Measurements from ENCODE around the gene MINDY4.
A peak's percentile ranks its signal among the peaks of the same experiment; 100 is the strongest.

The MINDY4 gene

GRCh38 chr7:30771174-30771879 lies at the start of gene MINDY4:
Gene MINDY4, plus strand, starts transcription at chr7:30771417. Its CDS starts 77 bp downstream, at chr7:30771494.
- DNase-seq: no peak

DNA sequence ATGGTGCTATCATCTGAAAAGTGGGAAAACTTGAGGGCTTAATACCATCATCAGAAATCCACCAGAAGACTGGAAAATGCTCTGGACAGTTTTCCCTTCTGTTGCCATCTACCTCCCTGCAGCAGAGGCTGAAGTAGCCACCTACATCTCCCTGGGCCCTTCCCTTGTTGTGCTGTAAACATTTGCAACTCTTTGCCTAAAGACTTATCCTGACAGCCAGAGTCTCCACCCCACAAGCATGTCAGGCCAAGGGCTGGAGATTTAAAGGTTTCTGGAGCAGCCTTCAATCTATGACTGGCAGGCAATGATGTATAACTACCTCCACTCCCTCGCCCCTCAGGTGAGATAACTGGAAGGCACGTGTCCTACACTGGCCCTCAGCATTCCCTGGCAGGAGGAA lies 49.0 kb upstream of the MINDY4 start:
- DNase-seq: no peak

DNA sequence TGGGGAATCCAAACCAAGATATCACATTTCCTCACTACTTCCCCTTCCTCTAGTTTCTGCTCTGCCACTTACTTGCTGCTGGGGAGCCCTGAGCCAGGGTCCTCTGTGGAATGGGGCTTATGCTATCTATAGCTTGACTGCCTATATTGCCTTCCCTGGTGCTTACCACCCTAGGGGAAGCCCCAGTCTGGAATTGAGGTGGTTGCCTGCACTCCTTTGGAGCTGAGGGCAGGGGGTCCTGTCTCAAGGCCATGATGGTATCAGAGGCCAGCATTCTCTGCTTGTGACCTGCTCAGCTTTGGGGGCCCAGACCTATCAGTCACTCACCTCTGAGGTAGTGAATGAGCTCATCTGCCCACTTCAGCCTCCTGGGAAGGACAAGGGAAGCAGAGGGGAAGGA lies 48.5 kb upstream of the MINDY4 start:
- DNase-seq: no peak

- DNase-seq: no peak
Measured at GRCh38 chr7:30723776-30724175, 47.4 kb upstream of the MINDY4 start.

GRCh38 chr7:30726296-30727006 lies 44.8 kb upstream of the MINDY4 start:
- no peak for DNase-seq

DNA sequence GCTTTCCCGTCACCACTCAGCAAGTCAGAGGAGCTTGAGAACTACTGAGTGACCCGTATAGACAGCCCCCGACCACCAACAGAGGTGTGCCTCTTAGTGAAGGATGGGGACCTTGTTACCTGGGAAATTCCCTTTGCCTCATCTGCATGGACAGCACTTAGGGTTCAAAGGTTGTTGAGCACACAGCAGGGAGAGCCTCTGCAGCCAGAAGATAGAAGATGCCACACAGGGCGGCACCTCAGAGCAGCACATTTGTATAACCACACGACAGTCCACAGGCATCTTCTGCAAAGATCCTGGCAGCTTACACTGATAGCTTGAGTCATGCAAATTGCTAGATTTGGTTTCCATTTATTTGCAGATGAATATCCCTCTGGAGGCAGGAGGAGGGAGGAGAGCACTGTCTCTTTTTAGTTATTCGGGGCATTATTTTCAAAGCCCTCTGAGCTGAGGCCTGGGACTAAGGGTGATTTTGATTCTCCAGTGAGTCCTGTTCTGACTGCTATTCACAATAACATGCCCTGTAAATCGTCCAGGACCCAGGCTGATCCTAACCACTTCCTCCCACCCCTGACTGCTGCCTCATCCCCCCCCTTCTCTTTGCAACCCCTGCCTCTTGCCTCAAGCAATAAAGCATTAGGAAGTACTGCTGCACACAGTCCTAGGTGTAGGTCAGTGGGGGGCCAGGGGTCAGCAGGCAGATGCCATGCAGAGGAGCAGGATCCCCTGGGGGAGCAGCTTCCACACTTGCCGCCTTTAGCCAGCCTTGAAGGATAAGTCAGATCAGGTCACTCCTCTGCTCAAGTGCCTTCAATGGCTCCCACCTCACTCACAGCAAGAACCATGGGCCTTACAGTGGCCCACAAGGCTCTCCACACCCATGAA lies 43.9 kb upstream of the MINDY4 start:
- no peak for DNase-seq

DNA sequence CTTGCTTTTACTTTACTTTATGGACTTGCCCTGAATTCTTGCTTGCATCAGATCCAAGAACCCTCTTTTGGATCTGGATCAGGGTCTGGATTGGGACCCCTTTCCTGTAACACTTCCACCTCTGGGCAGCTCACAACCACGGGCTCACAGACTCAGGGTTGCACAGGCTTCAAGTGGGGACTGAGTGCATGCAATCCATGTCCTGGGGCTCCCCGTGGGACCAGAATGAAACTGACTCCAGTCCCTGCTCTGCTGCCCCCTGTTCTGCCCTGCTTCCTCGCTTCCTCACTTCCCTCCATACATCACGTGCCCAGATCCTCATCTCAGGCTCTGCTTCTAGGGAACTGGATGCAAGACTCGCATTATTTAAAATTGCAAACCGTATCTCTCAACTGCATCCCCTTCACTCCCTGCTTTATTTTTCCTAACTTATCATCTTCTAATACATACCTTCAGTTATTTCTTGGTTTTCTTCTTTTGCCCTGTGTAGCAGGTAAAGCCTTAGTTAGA lies 42.6 kb upstream of the MINDY4 start:
- no peak for DNase-seq

DNA sequence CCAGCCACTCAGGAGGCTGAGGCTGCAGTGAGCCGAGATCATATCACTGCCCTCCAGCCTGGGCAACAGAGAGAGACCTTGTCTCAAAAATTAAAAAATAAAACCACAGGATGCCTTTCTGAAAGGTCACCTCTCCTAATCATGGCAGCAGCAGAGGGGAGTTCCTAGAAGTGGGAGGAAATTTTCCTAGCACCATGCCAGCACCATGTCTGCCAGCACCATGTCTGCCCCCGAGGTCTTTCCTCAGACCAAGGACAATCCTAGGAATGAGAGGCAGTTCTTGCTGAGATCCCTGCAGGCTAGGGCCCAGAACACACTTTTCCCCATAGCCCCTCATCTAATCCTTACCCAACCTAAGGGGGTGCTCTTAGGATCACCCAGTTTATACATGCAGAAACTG lies 41.6 kb upstream of the MINDY4 start:
- DNase-seq: no peak

GRCh38 chr7:30730097-30730496 lies 41.1 kb upstream of the MINDY4 start:
- no peak for DNase-seq

- no peak for DNase-seq
Measured at GRCh38 chr7:30730996-30731395, 40.2 kb upstream of the MINDY4 start.

- DNase-seq: no peak
Measured at GRCh38 chr7:30731581-30731980, 39.6 kb upstream of the MINDY4 start.

DNA sequence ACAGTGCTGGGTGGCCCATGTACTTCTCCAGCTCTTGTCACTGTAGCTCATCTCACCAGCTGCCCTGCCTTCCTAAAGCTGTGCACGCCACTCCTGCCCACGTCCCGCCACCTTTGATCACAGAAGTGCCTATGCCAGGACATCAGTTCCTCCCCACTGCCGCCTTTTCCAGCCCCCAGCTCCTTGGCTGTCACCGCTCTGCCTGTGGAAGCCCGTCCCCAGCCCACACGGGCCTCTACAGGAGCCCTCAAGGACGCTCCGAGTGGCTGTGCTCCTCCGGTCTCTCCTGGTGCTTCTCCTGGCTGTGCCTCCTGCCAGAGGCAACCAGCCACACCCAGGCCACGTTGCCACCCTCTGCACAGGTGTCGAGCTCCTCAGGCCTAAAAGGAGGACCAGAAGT lies 38.6 kb upstream of the MINDY4 start:
- DNase-seq: no peak

GRCh38 chr7:30733216-30733615 lies 38.0 kb upstream of the MINDY4 start:
- no peak for DNase-seq

DNA sequence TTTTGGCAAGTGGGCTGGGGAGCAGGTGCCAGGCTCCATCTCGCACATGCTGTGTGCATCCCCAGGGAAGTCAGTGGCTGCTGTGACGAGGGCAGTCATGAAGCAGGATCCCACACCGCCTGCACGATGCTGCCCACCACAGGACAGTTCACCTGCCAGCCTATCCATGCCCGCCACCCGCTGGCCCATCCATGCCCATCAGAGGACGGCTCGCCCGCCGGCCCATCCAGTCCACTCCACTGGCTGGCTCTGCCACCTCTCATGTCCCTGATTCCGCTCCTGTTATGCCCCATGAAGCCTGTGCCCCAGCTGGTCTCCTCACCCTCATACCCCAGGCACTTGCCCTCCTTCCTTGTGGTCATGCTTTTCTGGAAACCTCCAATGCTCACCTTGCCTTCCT lies 37.5 kb upstream of the MINDY4 start:
- DNase-seq: no peak

DNA sequence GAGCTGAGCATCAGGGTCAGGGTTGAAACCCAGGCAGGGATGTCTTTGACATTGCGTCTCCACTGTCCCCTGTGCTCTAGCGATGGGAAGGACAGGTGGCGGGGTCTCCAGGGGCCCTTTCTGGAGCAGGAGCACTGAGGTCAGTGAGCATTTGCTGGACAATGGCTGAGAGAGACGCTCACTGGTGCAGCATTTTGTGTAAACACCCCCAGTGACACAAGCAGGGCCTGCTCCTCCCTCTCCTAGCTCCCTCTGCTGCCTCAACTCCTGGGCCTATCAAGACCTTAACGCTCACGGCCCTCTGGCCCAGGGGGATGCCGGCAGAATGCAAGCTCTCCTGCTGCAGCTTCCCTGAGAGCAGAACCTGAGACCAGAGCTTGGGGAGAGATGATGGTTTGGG lies 36.7 kb upstream of the MINDY4 start:
- no peak for DNase-seq

GRCh38 chr7:30735631-30736030 lies 35.6 kb upstream of the MINDY4 start:
- no peak for DNase-seq

- DNase-seq: no peak
Measured at GRCh38 chr7:30736291-30736690, 34.9 kb upstream of the MINDY4 start.

DNA sequence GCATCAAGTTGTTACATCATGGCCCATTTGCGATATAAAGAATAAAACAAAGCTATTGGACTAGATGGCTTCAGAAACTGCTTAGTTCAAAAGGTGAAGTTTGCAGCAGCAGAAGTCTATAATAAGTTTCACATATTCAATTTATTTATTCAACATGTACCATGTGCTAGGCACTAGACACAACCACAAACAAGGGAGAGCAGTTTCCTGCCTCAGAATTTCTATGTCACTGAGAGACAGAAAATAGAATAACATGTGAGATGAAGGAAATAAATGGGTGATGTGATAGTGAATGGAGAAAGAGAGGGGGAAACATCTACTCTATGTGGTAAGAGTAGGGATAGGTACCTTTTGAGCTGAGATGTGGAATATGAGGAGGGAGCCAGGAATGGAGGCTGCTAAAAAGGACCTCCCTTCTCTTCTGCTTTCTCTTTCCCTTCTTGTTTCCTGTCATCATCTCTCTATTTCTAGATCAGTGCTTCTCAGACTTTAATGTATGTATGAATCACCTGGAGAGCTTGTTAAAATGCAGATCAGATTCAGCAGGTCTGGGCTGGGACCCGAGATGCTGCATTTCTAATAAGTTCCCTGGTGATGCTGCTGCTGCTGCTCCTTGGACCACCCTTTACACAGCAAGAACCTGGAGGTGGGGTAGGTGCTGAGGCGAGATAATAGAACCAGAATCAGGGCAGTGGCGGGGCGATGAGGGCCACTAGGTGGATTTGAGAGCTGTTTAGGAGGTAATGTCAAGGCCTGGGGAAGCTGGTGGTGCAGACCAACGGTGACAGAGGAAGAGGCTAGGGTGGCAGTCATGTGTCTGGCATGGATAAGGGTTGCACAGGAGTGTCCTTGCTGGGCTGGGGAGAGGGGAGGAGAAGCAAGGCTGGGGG lies 32.9 kb upstream of the MINDY4 start:
- no peak for DNase-seq

GRCh38 chr7:30739691-30740090 lies 31.5 kb upstream of the MINDY4 start:
- no peak for DNase-seq

GRCh38 chr7:30740417-30741181 lies 30.6 kb upstream of the MINDY4 start:
- DNase-seq: peak; percentile 65

- DNase-seq: no peak
Measured at GRCh38 chr7:30741289-30741688, 29.9 kb upstream of the MINDY4 start.

Measured in NCI-H1694 (cell line).